Measurements from ENCODE around the gene FMC1.
A peak's percentile ranks its signal among the peaks of the same experiment; 100 is the strongest.
"Not testable (repeated sequence)": the region's sequence is repeated elsewhere in the genome, so short reads cannot be mapped to it uniquely, and the experiment has no call there.

The FMC1 gene

GRCh38 chr7:139351027-139351426 is 9.9 kb downstream of the FMC1 start:
- no peak for TF ChIP-seq CTCF (IDR thresholded peaks at IDR 0.05)
- no peaks in the 10 kb centered on the region for H3K36me3 ChIP-seq (ENCODE audit: control insufficient read depth, insufficient read depth, low read length)

GRCh38 chr7:139354729-139355128 is 13.6 kb downstream of the FMC1 start:
- no peak overlapping the region for H3K9ac ChIP-seq
- H3K4me3 ChIP-seq (ENCODE audit: low read depth, low read length): no peak overlapping the region
- no peaks in the 10 kb centered on the region for H3K27me3 ChIP-seq (ENCODE audit: control insufficient read depth, insufficient read depth, low read length)
- H2AFZ ChIP-seq: no peak overlapping the region
- H3K27ac ChIP-seq: no peak overlapping the region
- no peak for TF ChIP-seq CTCF (IDR thresholded peaks at IDR 0.05)
- no peak overlapping the region for H3K4me2 ChIP-seq (ENCODE audit: low read length)
- H3K9me3 ChIP-seq (ENCODE audit: control insufficient read depth, low read length): no peaks in the 10 kb centered on the region
- H3K36me3 ChIP-seq (ENCODE audit: control insufficient read depth, insufficient read depth, low read length): no peaks in the 10 kb centered on the region
- peaks cover 26% of the 10 kb centered on the region for H3K79me2 ChIP-seq
- no peaks in the 10 kb centered on the region for H3K4me1 ChIP-seq

More at GRCh38 chr7:139351027-139351426, 9.9 kb downstream of the FMC1 start:
- peaks cover 39% of the 10 kb centered on the region for H3K79me2 ChIP-seq
- no peak overlapping the region for H2AFZ ChIP-seq
- no peaks in the 10 kb centered on the region for H3K4me1 ChIP-seq
- H3K27ac ChIP-seq: no peak overlapping the region
- H3K9me3 ChIP-seq (ENCODE audit: control insufficient read depth, low read length): no peaks in the 10 kb centered on the region
- H3K4me2 ChIP-seq (ENCODE audit: low read length): no peak overlapping the region
- H3K4me3 ChIP-seq (ENCODE audit: low read depth, low read length): no peak overlapping the region
- H3K9ac ChIP-seq: no peak overlapping the region
- no peaks in the 10 kb centered on the region for H3K27me3 ChIP-seq (ENCODE audit: control insufficient read depth, insufficient read depth, low read length)

- H3K27ac ChIP-seq: no peak overlapping the region
- H3K27me3 ChIP-seq (ENCODE audit: control insufficient read depth, insufficient read depth, low read length): no peaks in the 10 kb centered on the region
- no peaks in the 10 kb centered on the region for H3K36me3 ChIP-seq (ENCODE audit: control insufficient read depth, insufficient read depth, low read length)
- no peak overlapping the region for H3K4me3 ChIP-seq (ENCODE audit: low read depth, low read length)
- no peaks in the 10 kb centered on the region for H3K9me3 ChIP-seq (ENCODE audit: control insufficient read depth, low read length)
- H2AFZ ChIP-seq: no peak overlapping the region
- TF ChIP-seq CTCF (IDR thresholded peaks at IDR 0.05): no peak
- H3K4me1 ChIP-seq: no peaks in the 10 kb centered on the region
- peaks cover 25% of the 10 kb centered on the region for H3K79me2 ChIP-seq
- no peak overlapping the region for H3K4me2 ChIP-seq (ENCODE audit: low read length)
- H3K9ac ChIP-seq: no peak overlapping the region
Measured at GRCh38 chr7:139355320-139355719, 14.2 kb downstream of the FMC1 start.

- peak overlapping the region; percentile 71 for H3K4me2 ChIP-seq (ENCODE audit: low read length)
- H3K9ac ChIP-seq; H2AFZ ChIP-seq; H3K27me3 ChIP-seq (ENCODE audit: control insufficient read depth, insufficient read depth, low read length); H3K36me3 ChIP-seq (ENCODE audit: control insufficient read depth, insufficient read depth, low read length); H3K9me3 ChIP-seq (ENCODE audit: control insufficient read depth, low read length); H3K4me1 ChIP-seq: not testable (repeated sequence)
- H3K79me2 ChIP-seq: peaks cover 33% of the 10 kb centered on the region
- peak overlapping the region; percentile 99 for H3K4me3 ChIP-seq (ENCODE audit: low read depth, low read length)
- H3K27ac ChIP-seq: peak overlapping the region; percentile 98
Measured at GRCh38 chr7:139357729-139358506, 16.8 kb downstream of the FMC1 start.

GRCh38 chr7:139358541-139359365 is 17.6 kb downstream of the FMC1 start:
- Histone ChIP-seq H3K9ac (peak overlapping the region; percentile 10), H3K4me3 (ENCODE audit: low read depth, low read length) (peak overlapping the region; percentile 99), H3K79me2 (peaks cover 33% of the 10 kb centered on the region), H3K4me2 (ENCODE audit: low read length) (peak overlapping the region; percentile 71), H3K9me3 (ENCODE audit: control insufficient read depth, low read length) (no peaks in the 10 kb centered on the region), H3K27me3 (ENCODE audit: control insufficient read depth, insufficient read depth, low read length) (no peaks in the 10 kb centered on the region), H3K36me3 (ENCODE audit: control insufficient read depth, insufficient read depth, low read length) (no peaks in the 10 kb centered on the region), H3K4me1 (no peaks in the 10 kb centered on the region), H2AFZ (peak overlapping the region; percentile 84), H3K27ac (peak overlapping the region; percentile 98)
- no peak for TF ChIP-seq CTCF (IDR thresholded peaks at IDR 0.05)
